NCI-H2196 treated with DMSO at 0.1 percent for 48 hours (cell line): ENCODE measurements around the gene HDGFL3.
"Not testable (repeated sequence)": the region's sequence is repeated elsewhere in the genome, so short reads cannot be mapped to it uniquely, and the experiment has no call there.

ENCODE experiments used
- DNase-seq: peaks from one replicate; lab custom pipeline; 2025; ENCODE audit not compliant: unreplicated experiment; lab: John Stamatoyannopoulos, UW

Gene HDGFL3

DNA sequence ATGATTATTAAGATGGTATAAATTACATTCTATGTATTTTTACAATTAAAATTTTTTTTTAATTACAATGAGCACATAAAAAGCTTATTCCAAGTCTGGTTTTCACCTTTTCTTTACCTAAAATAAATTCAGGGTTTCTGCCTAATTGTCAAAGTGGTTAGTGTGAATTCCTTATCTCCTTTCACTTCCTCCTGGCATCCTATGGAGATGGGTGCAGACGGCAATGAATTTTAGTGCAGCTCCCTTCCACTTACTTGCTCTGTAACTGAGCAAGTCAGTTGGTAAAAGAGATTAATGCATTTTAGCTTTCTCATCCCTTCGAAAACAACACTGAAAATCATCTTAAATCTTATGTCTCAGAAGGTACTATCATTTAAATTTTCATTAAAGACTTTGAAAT is 13.1 kb downstream of the HDGFL3 start:
- DNase-seq, result no peak

DNA sequence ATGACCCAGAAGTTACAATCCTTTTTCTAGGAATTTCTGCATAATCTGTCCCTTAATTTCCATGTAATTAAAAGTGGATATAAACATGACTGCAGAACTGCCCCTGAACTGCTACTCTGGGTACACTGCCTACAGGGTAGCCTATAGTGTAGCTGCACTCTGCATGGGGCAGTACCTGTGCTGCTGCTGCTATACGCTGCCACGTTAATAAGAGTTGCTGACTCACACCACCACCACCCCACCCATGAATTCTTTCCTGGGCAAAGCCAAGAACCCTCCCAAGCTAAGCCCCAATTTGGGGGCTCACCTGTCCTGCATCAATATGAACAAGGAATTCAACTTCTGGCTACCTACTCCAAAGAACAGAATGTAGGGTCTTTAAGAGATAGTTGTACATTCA is 13.9 kb downstream of the HDGFL3 start:
- no peak for DNase-seq

DNA sequence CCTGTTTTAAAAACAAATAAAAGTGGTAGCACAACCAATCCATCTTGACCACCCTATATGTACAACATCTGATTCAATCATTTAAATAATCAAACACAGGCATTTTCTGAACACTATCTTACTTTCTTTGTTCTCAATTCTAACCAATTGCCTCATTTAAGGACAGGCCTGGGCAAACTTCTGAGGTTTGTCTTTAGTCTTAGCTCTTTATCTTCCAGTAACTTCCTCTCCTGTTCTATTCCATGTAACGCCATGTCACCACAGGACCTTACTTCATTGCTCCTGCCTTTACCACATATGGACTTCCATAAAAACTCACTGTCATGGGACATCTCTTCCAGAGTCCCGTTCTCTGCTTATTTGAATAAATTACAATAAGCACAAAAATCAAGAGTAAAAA is 14.9 kb downstream of the HDGFL3 start:
- no peak for DNase-seq

DNA sequence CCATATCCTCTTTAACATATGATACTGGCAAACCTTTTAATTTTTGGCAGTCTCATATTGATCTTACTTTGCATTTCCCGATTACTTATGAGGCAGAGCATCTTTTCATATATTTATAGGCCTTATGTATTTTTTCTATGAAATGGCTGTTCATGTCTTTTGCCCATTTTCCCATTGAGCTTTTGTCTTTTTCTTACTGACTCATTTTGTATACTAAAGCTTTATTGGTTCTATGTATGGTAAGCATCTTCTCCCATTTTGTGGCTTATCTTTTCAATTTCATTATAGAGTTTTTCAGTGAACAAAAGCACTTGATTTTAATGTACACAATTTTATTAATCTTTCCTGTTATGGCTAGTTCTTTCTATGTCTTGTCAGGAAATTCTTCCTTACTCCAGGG is 17.2 kb downstream of the HDGFL3 start:
- no peak for DNase-seq

- DNase-seq, result no peak
Observed at GRCh38 chr15:83185561-83185960, 22.1 kb downstream of the HDGFL3 start.

DNA sequence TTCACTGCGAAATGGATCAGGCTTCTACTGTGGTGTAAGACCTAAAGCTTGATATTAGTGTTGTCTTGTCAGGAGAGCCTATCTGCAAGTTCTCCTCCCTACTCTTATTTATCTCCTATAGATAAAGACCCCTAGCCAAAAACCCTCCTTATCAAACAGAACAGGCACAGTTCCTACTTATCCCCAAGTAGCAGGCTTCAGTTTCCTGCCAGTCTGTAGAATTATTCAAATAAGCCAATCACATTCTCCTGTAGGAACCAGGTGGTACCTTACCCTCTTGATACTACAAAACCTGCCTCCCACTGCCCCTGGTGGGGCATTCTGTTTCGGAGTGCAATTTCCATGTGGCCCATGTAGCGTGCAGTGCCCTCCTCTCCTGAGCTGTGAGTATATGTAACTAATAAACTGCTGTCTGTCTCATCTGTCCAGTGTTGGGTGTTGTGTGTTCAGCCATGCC is 28.7 kb downstream of the HDGFL3 start:
- DNase-seq, result no peak

GRCh38 chr15:83178390-83178789 is 29.2 kb downstream of the HDGFL3 start:
- no peak for DNase-seq

GRCh38 chr15:83174891-83175290 is 32.7 kb downstream of the HDGFL3 start:
- no peak for DNase-seq

GRCh38 chr15:83170474-83171165 is 37.0 kb downstream of the HDGFL3 start:
- no peak for DNase-seq

- not testable (repeated sequence) for DNase-seq
Observed at GRCh38 chr15:83169576-83169975, 38.0 kb downstream of the HDGFL3 start.

GRCh38 chr15:83166830-83167229 is 40.8 kb downstream of the HDGFL3 start:
- DNase-seq, result no peak

DNA sequence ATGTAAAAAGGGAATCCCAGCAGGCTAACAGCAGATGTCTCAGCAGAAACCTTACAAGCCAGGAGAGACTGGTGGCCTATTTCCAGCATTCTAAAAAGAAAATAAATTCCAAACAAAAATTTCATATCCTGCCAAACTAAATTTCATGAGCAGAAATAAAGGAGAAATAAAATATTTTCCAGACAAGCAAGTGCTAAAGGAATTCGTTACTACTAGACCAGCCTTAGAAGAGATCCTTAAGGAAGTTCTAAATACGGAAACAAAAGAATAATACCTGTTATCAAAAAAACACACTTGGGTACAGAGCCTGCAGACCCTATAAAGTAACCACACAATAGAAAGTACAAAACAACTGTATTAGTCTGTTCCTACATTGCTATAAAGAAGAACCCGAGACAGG is 41.4 kb downstream of the HDGFL3 start:
- no peak for DNase-seq

- DNase-seq, result no peak
Observed at GRCh38 chr15:83164771-83165404, 42.7 kb downstream of the HDGFL3 start.

GRCh38 chr15:83164111-83164770 is 43.4 kb downstream of the HDGFL3 start:
- no peak for DNase-seq

GRCh38 chr15:83163032-83163431 is 44.6 kb downstream of the HDGFL3 start:
- no peak for DNase-seq

DNA sequence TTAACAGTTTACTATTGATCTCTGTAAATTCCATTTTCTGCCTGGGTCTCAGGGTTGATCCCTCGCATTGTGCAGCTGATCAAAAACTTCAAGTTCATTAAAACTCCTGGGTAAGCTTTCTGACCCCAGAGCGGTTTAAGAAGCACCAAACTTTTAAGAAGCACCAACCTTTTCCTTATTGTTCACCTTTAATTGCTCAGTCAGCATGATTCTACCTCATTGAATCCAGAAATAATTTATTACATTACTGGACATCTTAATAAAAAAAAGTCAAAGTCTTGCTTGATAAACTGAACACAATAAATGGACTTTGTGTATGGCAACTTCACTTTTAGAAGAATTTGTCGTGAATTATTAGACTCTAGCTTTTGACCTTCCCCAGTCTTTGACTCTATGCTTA is 46.9 kb downstream of the HDGFL3 start:
- DNase-seq, result no peak

DNA sequence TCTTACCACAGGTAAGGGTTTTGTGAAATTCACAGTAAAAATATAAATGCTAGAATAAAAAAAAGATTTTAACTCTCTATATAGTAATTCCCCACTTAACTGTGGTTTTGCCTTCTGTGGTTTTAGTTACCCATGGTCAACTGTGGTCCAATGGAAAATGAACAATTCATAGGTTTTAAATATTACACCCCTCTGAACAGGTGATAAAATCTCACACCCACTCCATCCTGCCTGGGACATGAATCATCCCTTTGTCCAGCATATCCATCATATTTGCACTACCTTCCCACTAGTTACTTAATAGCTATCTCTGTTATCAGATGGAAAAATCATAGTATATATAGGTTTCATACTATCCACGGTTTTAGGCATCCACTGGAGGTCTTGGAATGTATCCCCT is 49.2 kb downstream of the HDGFL3 start:
- DNase-seq, result no peak

GRCh38 chr15:83155942-83156341 is 51.7 kb downstream of the HDGFL3 start:
- no peak for DNase-seq

DNA sequence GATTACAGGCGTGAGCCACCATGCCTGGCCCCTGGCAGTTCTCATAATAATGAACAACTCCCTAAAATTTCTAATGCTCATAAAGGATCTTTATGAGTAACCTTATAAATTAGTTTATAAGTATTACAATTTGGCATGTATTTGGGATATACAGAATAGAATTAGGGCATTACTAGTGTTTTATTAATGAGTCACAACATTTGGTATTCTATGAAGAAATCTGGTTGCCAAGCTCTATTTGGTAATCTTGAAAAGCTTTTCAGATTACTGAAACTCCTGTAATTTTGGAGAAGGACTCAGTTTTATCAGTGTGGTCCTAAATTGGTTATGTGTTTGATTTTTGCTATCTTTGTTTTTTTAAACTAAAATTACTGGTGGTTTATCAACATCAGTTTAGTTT is 54.3 kb downstream of the HDGFL3 start:
- no peak for DNase-seq

DNA sequence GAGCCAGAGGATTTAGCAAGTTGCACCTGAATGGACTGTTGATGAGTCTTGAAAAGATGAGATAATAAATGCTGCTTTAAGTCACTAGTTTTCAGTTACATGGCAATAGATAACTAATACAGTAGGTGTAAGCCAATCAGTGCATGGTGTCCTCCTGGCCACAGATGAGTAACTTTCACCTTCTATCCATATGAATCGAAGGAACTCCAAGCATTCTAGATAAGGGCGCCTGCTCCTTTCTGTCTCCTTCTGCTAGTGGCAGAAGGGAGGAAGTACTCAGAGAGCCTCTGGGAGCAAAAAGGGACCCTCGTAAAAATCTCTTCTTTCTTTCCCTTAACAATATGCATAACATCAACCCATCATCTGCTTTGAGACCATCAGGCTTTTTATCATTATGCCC is 62.9 kb downstream of the HDGFL3 start:
- no peak for DNase-seq

DNA sequence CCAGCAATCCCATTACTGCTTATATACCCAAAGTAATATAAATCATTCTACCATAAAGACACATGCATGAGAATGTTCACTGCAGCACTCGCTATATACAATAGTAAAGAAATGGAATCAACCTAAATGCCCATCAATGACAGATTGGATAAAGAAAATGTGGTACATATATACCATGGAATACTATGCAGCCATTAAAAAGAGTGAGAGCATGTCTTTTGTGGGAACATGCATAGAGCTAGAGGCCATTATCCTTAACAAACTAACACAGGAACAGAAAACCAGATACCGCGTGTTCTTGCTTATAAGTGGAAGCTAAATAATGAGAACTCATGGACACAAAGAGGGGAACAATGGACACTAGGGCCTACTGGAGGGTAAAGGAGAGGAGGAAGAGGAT is 65.5 kb downstream of the HDGFL3 start:
- DNase-seq, result not testable (repeated sequence)

- no peak for DNase-seq
Observed at GRCh38 chr15:83132861-83133523, 74.6 kb downstream of the HDGFL3 start.
